Right hindlimb (tissue), 1 donor: ENCODE data around the gene S100PBP.

Source experiments
- DNase-seq: peaks from one replicate; pipeline ENCODE4 v3.0.0-alpha.2; 2018

Gene S100PBP

GRCh38 chr1:32871364-32872191, 54.1 kb downstream of the S100PBP start:
- peak; percentile 81 for DNase-seq

- no peak for DNase-seq
Measured at GRCh38 chr1:32872192-32872460, 54.7 kb downstream of the S100PBP start.

- DNase-seq = peak; percentile 19
Measured at GRCh38 chr1:32873484-32873883, 56.0 kb downstream of the S100PBP start.

GRCh38 chr1:32874860-32875752, 57.7 kb downstream of the S100PBP start:
- peak; percentile 7 for DNase-seq

- peak; percentile 59 for DNase-seq
Measured at GRCh38 chr1:32876341-32877210, 59.1 kb downstream of the S100PBP start.

GRCh38 chr1:32877211-32878110, 60.0 kb downstream of the S100PBP start:
- DNase-seq = peak; percentile 43

- DNase-seq = peak; percentile 17
Measured at GRCh38 chr1:32878183-32878582, 60.7 kb downstream of the S100PBP start.

- peak; percentile 9 for DNase-seq
Measured at GRCh38 chr1:32878637-32879041, 61.2 kb downstream of the S100PBP start.

GRCh38 chr1:32881291-32881690, 63.8 kb downstream of the S100PBP start:
- DNase-seq = no peak

- DNase-seq = no peak
Measured at GRCh38 chr1:32881871-32882850, 64.7 kb downstream of the S100PBP start.

- DNase-seq = no peak
Measured at GRCh38 chr1:32883338-32884031, 66.0 kb downstream of the S100PBP start.

- no peak for DNase-seq
Measured at GRCh38 chr1:32884032-32884372, 66.5 kb downstream of the S100PBP start.

GRCh38 chr1:32884726-32885125, 67.3 kb downstream of the S100PBP start:
- no peak for DNase-seq

- no peak for DNase-seq
Measured at GRCh38 chr1:32885676-32886003, 68.2 kb downstream of the S100PBP start.

- peak; percentile 69 for DNase-seq
Measured at GRCh38 chr1:32886004-32886827, 68.8 kb downstream of the S100PBP start, which contains the start of gene HPCA. TSS of gene HPCA (plus strand) at chr1:32886491. CDS start at chr1:32888899, 2,408 bp downstream.

GRCh38 chr1:32886828-32887414, 69.5 kb downstream of the S100PBP start:
- no peak for DNase-seq

- no peak for DNase-seq
Measured at GRCh38 chr1:32887623-32888022, 70.2 kb downstream of the S100PBP start.

- DNase-seq = no peak
Measured at GRCh38 chr1:32888134-32888533, 70.7 kb downstream of the S100PBP start.
